SK-N-SH (cell line): ENCODE results near the gene GDF9. TPM values are rescaled to one million over a fixed set of nuclear protein-coding genes. Genes with fewer than 3 reads are reported as not detected.
A peak's percentile ranks its signal among the peaks of the same experiment; 100 is the strongest.

Source experiments
- CTCF ChIA-PET: fragments of 300-600, 350-600 bp; formaldehyde crosslinking; extraction: SDS; loops from one replicate; lab custom pipeline; 2021; lab: Yijun Ruan, JAX
- POLR2A ChIA-PET: fragments of 350-600 bp; sonication (Branson Sonifier 250); formaldehyde crosslinking; extraction: SDS; loops from one replicate; lab custom pipeline; 2020; ENCODE audit warnings: antibody characterized with exemption, inconsistent platforms; lab: Yijun Ruan, JAX
- DNase-seq: peaks from one replicate; pipeline ENCODE4 v3.0.0; 2012
- H2AFZ ChIP-seq: fragments of 200-600 bp; sonication (generic); 2 replicates; pipeline ENCODE4 v1.8.1; 2016; ENCODE audit warnings: antibody characterized with exemption, mild to moderate bottlenecking, low read depth
- H3F3A ChIP-seq: fragments of 200-600 bp; sonication (generic); replicated peaks from 2 replicates; pipeline ENCODE3; 2016; ENCODE audit warnings: antibody characterized with exemption, mild to moderate bottlenecking; ENCODE audit not compliant: insufficient read depth
- H3K27ac ChIP-seq, 2 experiments: fragments of 200-500 bp in 1 of 2; fragments of 200-600 bp in 1 of 2; sonication (Bioruptor generic) in 1 of 2; sonication (generic), shearing (Covaris generic) in 1 of 2; 2 replicates each; pipeline versions ENCODE4 v1.5.1 to v1.6.1; 2014 to 2016; ENCODE audit warnings: low read depth in 2 of 2, inconsistent platforms in 1 of 2, low read length in 1 of 2, mild to moderate bottlenecking in 1 of 2, mixed read lengths in 1 of 2
- H3K27me3 ChIP-seq: fragments of 200-600 bp; sonication (generic), shearing (Covaris generic); 2 replicates; pipeline ENCODE4 v1.6.1; 2016; ENCODE audit warnings: mixed run types; ENCODE audit not compliant: insufficient read depth
- H3K36me3 ChIP-seq, 2 experiments: fragments of 200-500 bp in 1 of 2; fragments of 200-600 bp in 1 of 2; sonication (Bioruptor generic) in 1 of 2; sonication (generic) in 1 of 2; replicated peaks in 1 of 2; 2 replicates each; pipeline versions ENCODE3 to v1.5.1; 2014 to 2016; ENCODE audit warnings: low read length in 1 of 2, mild to moderate bottlenecking in 1 of 2; ENCODE audit not compliant: insufficient read depth in 2 of 2, control insufficient read depth in 1 of 2
- H3K4me1 ChIP-seq, 2 experiments: fragments of 200-500 bp in 1 of 2; fragments of 200-600 bp in 1 of 2; sonication (Bioruptor generic) in 1 of 2; sonication (generic), shearing (Covaris generic) in 1 of 2; 2 replicates each; pipeline versions ENCODE4 v1.5.1 to v1.6.1; 2014 to 2016; ENCODE audit warnings: low read depth in 1 of 2, low read length in 1 of 2, mixed run types in 1 of 2; ENCODE audit not compliant: insufficient read depth in 2 of 2, control insufficient read depth in 1 of 2
- H3K4me2 ChIP-seq: fragments of 200-600 bp; sonication (generic), shearing (Covaris generic); 2 replicates; pipeline ENCODE4 v1.6.1; 2017; ENCODE audit warnings: mixed run types
- H3K4me3 ChIP-seq, 2 experiments: fragments of 200-500 bp in 1 of 2; fragments of 200-600 bp in 1 of 2; sonication (Bioruptor generic) in 1 of 2; sonication (generic), shearing (Covaris generic) in 1 of 2; 2 replicates each; pipeline versions ENCODE4 v1.5.1 to v1.8.1; 2014 to 2016; ENCODE audit warnings: low read depth in 2 of 2, inconsistent platforms in 1 of 2, low read length in 1 of 2, mild to moderate bottlenecking in 1 of 2, mixed read lengths in 1 of 2, moderate library complexity in 1 of 2
- H3K79me2 ChIP-seq: fragments of 200-600 bp; sonication (generic); 2 replicates; pipeline ENCODE4 v1.8.1; 2017; ENCODE audit warnings: mild to moderate bottlenecking; ENCODE audit not compliant: insufficient read depth
- H3K9ac ChIP-seq: fragments of 200-600 bp; sonication (generic); 2 replicates; pipeline ENCODE4 v1.6.1; 2017; ENCODE audit warnings: mixed run types
- H3K9me2 ChIP-seq: fragments of 200-600 bp; sonication (generic); 2 replicates; pipeline ENCODE4 v1.6.1; 2017; ENCODE audit warnings: mixed run types
- H3K9me3 ChIP-seq: fragments of 200-600 bp; sonication (generic); 2 replicates; pipeline ENCODE4 v1.6.1; 2017; ENCODE audit warnings: mixed run types, mild to moderate bottlenecking, moderate library complexity
- H4K20me1 ChIP-seq: fragments of 200-600 bp; sonication (generic); 2 replicates; pipeline ENCODE4 v1.6.1; 2017; ENCODE audit warnings: mild to moderate bottlenecking, mixed run types; ENCODE audit not compliant: insufficient read depth
- CHD2 ChIP-seq: fragments of 150-350 bp; IDR thresholded peaks from 2 replicates; pipeline ENCODE4 v1.6.1; 2018; ENCODE audit warnings: low read length; ENCODE audit not compliant: partially characterized antibody
- CTCF ChIP-seq: fragments of 200-600 bp; sonication (generic); IDR thresholded peaks from 2 replicates; pipeline ENCODE4 v1.6.1; 2017; ENCODE audit warnings: antibody characterized with exemption, mild to moderate bottlenecking, moderate library complexity
- ELF1 ChIP-seq: IDR thresholded peaks from 2 replicates; pipeline ENCODE4 v1.4.0; 2012
- EP300 ChIP-seq, 2 experiments: IDR thresholded peaks; 2 replicates each; pipeline versions ENCODE4 v1.4.0 to v1.6.1; 2012; ENCODE audit warnings: borderline replicate concordance in 1 of 2, low read depth in 1 of 2, low read length in 1 of 2
- FOXJ3 ChIP-seq: sonication (generic); formaldehyde crosslinking; IDR thresholded peaks from 2 replicates; pipeline ENCODE4 v1.5.1; 2020; ENCODE audit warnings: mild to moderate bottlenecking, missing genetic modification reagents
- GABPA ChIP-seq: IDR thresholded peaks from 2 replicates; pipeline ENCODE4 v1.4.0; 2012; ENCODE audit warnings: low read depth, mild to moderate bottlenecking
- GATA2 ChIP-seq: sonication (generic); formaldehyde crosslinking; IDR thresholded peaks from 2 replicates; pipeline ENCODE4 v1.5.0; 2020; ENCODE audit warnings: mild to moderate bottlenecking, missing genetic modification reagents
- JUND ChIP-seq: IDR thresholded peaks from 2 replicates; pipeline ENCODE4 v1.4.0; 2012
- MAX ChIP-seq: IDR thresholded peaks from 2 replicates; pipeline ENCODE4 v1.4.0; 2012; ENCODE audit warnings: low read depth
- MEF2A ChIP-seq: IDR thresholded peaks from 2 replicates; pipeline ENCODE4 v1.4.0; 2012; ENCODE audit warnings: low read depth, borderline replicate concordance
- MXI1 ChIP-seq: IDR thresholded peaks from 2 replicates; pipeline ENCODE4 v1.6.1; 2012; ENCODE audit warnings: mild to moderate bottlenecking, low read depth, low read length, improper control_type of control experiment
- NFIC ChIP-seq: IDR thresholded peaks from 2 replicates; pipeline ENCODE4 v1.4.0; 2012; ENCODE audit warnings: borderline replicate concordance
- PBX3 ChIP-seq: IDR thresholded peaks from 2 replicates; pipeline ENCODE4; 2012
- POLR2AphosphoS5 ChIP-seq: IDR thresholded peaks from 2 replicates; pipeline ENCODE4 v1.6.1; 2012; ENCODE audit warnings: low read depth, low read length
- RAD21 ChIP-seq: IDR thresholded peaks from 2 replicates; pipeline ENCODE4 v1.6.1; 2012; ENCODE audit warnings: mild to moderate bottlenecking, low read length
- RCOR1 ChIP-seq: fragments of 150-350 bp; IDR thresholded peaks from 2 replicates; pipeline ENCODE4 v1.6.1; 2017; ENCODE audit warnings: antibody characterized with exemption, low read length
- RFX5 ChIP-seq: IDR thresholded peaks from 2 replicates; pipeline ENCODE4 v1.6.1; 2012; ENCODE audit warnings: mild to moderate bottlenecking, improper control_type of control experiment, low read length
- RXRA ChIP-seq: IDR thresholded peaks from 2 replicates; pipeline ENCODE4 v1.4.0; 2012; ENCODE audit warnings: low read depth, mild to moderate bottlenecking, borderline replicate concordance
- SIN3A ChIP-seq: IDR thresholded peaks from 2 replicates; pipeline ENCODE4 v1.6.1; 2012; ENCODE audit warnings: low read depth, mild to moderate bottlenecking, low read length, moderate library complexity, borderline replicate concordance
- SMC3 ChIP-seq: IDR thresholded peaks from 2 replicates; pipeline ENCODE4 v1.6.1; 2012; ENCODE audit warnings: low read depth, low read length, improper control_type of control experiment
- TAF1 ChIP-seq: IDR thresholded peaks from 2 replicates; pipeline ENCODE4 v1.6.1; 2012; ENCODE audit warnings: low read depth, mild to moderate bottlenecking, low read length, moderate library complexity, borderline replicate concordance
- TCF12 ChIP-seq: IDR thresholded peaks from 2 replicates; pipeline ENCODE4 v1.4.0; 2012
- TEAD4 ChIP-seq: IDR thresholded peaks from 2 replicates; pipeline ENCODE4 v1.4.0; 2012; ENCODE audit warnings: mild to moderate bottlenecking, borderline replicate concordance; ENCODE audit not compliant: insufficient read depth
- USF1 ChIP-seq: IDR thresholded peaks from 2 replicates; pipeline ENCODE4 v1.4.0; 2012; ENCODE audit warnings: low read depth, borderline replicate concordance
- USF2 ChIP-seq: fragments of 150-350 bp; IDR thresholded peaks from 2 replicates; pipeline ENCODE4 v1.6.1; 2017; ENCODE audit warnings: antibody characterized with exemption, low read length, low read depth, borderline replicate concordance
- YY1 ChIP-seq: IDR thresholded peaks from 2 replicates; pipeline ENCODE4 v1.4.0; 2012; ENCODE audit warnings: low read depth, mild to moderate bottlenecking
- ZBTB33 ChIP-seq: IDR thresholded peaks from 2 replicates; pipeline ENCODE4 v1.4.0; 2012; ENCODE audit warnings: low read depth, borderline replicate concordance
- WGBS: methylation state at CpG from one replicate; pipeline ENCODE4 v1.1.6; 2017; ENCODE audit warnings: low lambda C conversion rate; 5-methylcytosine and 5-hydroxymethylcytosine counted together
- polyA plus RNA-seq, 3 experiments: library from polyadenylated mRNA; depleted of rRNA; stranded (reverse); fragments of >200 nt; gene quantifications; 2 replicates each; pipeline ENCODE4 v1.2.3, GENCODE V29; 2012

Gene GDF9
- polyA plus RNA-seq (2012; rRNA removed), result 0.82 and 1.2 TPM in 2 replicates
- 0.53 and 0.59 TPM in 2 replicates for polyA plus RNA-seq (2012; cell fraction: cytosol; rRNA removed)
- polyA plus RNA-seq (2012; cell fraction: nucleus; rRNA removed), result 1.2 and 1.8 TPM in 2 replicates

GRCh38 chr5:132866342-132867045 lies at the start of gene GDF9, which contains the start of gene UQCRQ:
TSS of gene GDF9 (minus strand) at chr5:132866469. CDS start at chr5:132864533, 1,936 bp downstream.
TSS of gene UQCRQ (plus strand) at chr5:132866642. CDS start at chr5:132866882, 240 bp downstream.
- H3K36me3 ChIP-seq, result peaks cover 15 to 25% of the 10 kb centered on the region in 2 experiments
- H3K9me2 ChIP-seq, result no peaks in the 10 kb centered on the region
- peak within 1 kb of the TSS; percentile 83 for H3K4me2 ChIP-seq
- H4K20me1 ChIP-seq, result no peaks in the 10 kb centered on the region
- H3K9me3 ChIP-seq, result no peaks in the 10 kb centered on the region
- no peaks in the 10 kb centered on the region for H3K27me3 ChIP-seq
- WGBS, result 2% methylated on average over 36 of the region's 55 CpGs
- peak; percentile 90 for TF ChIP-seq TAF1
- peak; percentile 18; the same call in 1 of the 2 replicates for TF ChIP-seq PBX3
- no peak for TF ChIP-seq USF2
- no peak for TF ChIP-seq TEAD4
- TF ChIP-seq MEF2A, result no peak
- TF ChIP-seq GATA2 (CRISPR knock-in tag), result no peak
- no peak for TF ChIP-seq YY1
- TF ChIP-seq RXRA, result no peak; the same call in 1 of the 2 replicates
- TF ChIP-seq RFX5, result peak; percentile 55; the same call in 1 of the 2 replicates
- peak; percentile 49 for TF ChIP-seq CHD2
- TF ChIP-seq RCOR1, result no peak
- no peak for TF ChIP-seq NFIC
- TF ChIP-seq EP300 (IDR thresholded peaks at IDR 0.05; ENCODE audit: borderline replicate concordance in 1 of 2, low read depth in 1 of 2, low read length in 1 of 2), result peak in 1 of 2 experiments; percentile 32; a peak in 1 of 4 replicates
- no peak; the same call in 1 of the 2 replicates for TF ChIP-seq ELF1
- TF ChIP-seq FOXJ3 (CRISPR knock-in tag), result no peak
- TF ChIP-seq TCF12, result peak; percentile 8; the same call in 1 of the 2 replicates
- TF ChIP-seq USF1, result peak; percentile 41; the same call in 1 of the 2 replicates
- TF ChIP-seq GABPA, result peak; percentile 92
- peak; percentile 62 for TF ChIP-seq RAD21
- TF ChIP-seq ZBTB33, result no peak
- TF ChIP-seq CTCF, result peak; percentile 46
- TF ChIP-seq JUND, result no peak
- peak; percentile 83 for TF ChIP-seq MAX
- peak; percentile 45 for TF ChIP-seq SMC3
- peak; percentile 79; the same call in 1 of the 2 replicates for TF ChIP-seq SIN3A
- TF ChIP-seq MXI1, result peak; percentile 88
- peak; percentile 97 for TF ChIP-seq POLR2AphosphoS5
- H3K4me3 ChIP-seq, result peak within 1 kb of the TSS; percentile 78 to 99
- peak; percentile 96 for DNase-seq
- POLR2A ChIA-PET, result interaction anchor here (0.8 to 1.9 kb wide), 9 partner anchors 12 to 234 kb away, joined by 3 to 9 read pairs (median 3); partner anchors contain the start of genes CCNI2, HSPA4 and SHROOM1
- H3K27ac ChIP-seq, result peak within 1 kb of the TSS; percentile 73 to 92
- H3K4me1 ChIP-seq, result peaks cover 7 to 14% of the 10 kb centered on the region in 2 experiments; a peak in 3 of 4 replicates
- H3F3A ChIP-seq, result peaks cover 9% of the 10 kb centered on the region
- peak within 1 kb of the TSS; percentile 86 for H3K9ac ChIP-seq
- peak within 1 kb of the TSS; percentile 89 for H2AFZ ChIP-seq
- H3K79me2 ChIP-seq, result peaks cover 18% of the 10 kb centered on the region
- CTCF ChIA-PET, result interaction anchor here (0.8 to 11.1 kb wide), 9 partner anchors 14 to 340 kb away, joined by 3 to 75 read pairs (median 7); partner anchors contain the start of genes KIF3A and SHROOM1
